ENCODE data around the gene SPOUT1.

The SPOUT1 gene

DNA sequence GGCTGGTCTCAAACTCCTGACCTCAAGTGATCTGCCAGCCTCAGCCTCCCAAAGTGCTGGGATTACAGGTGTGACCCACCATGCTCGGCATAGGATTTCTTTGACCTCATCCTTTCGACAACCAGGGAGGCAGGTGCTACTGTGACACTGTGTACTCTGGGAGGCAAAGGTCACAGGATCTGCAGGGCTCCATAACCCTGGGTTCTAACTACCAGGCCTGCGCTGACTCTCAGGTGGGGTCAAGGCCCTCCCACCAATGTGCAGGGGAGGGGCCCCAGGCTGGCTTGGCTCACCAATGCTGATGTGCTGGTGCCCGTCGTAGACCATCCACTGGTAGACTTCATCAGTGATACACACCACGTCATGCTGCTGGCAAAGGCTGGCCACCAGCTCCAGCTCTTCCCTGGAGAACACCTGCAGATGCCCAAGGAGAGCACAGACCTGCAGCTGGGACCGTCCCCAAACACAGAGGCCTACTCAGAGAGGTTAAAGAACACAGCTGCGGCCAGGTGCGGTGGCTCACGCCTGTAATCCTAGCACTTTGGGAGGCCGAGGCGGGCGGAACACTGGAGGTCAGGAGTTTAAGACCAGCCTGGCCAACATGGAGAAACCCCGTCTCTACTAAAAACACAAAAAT, 7.0 kb upstream of the SPOUT1 start:
- peak; percentile 1 for DNase-seq (ENCODE audit: low spot score)

- peak; percentile 1 for DNase-seq (ENCODE audit: low spot score)
Measured at GRCh38 chr9:128835246-128836210, 5.9 kb upstream of the SPOUT1 start.

- DNase-seq (ENCODE audit: low spot score), result no peak
Measured at GRCh38 chr9:128833696-128834095, 4.1 kb upstream of the SPOUT1 start.

DNA sequence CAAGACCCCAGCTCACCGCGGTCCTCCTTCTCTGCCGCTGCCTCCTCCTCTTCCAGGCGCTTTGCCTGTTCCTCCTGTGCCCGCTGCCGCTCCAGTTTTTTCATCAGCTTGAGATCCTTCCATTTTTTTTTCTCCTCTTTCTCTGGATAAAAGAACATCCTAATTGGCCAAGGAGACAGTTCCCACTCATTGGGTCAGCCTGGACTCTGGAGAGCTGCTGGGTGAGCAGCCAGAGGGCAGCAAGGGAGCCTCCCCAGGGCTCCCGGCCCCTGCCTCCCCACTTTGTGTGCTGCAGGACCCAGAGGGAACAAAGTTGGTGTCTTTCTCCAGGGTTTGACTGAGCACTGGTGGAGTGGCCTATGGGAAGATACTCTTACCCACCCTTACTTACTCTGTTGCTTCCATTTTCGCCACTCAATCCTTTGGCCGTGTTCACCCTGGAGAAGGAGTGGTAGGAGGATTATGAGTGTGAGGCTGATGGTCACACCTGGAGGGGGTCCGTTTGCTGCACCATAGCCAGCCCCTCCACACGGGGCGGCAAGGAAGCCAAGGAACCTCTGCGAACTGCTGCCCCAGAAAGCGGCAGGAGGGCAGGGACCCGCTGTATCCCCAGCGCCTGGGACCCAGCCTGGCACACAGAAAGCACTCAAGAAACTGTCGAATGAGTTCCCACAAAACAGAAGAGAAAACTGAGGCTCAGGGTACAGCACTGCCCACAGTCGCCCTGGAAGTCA, 708 bp downstream of the SPOUT1 start:
- no peak for DNase-seq (ENCODE audit: low spot score)

DNA sequence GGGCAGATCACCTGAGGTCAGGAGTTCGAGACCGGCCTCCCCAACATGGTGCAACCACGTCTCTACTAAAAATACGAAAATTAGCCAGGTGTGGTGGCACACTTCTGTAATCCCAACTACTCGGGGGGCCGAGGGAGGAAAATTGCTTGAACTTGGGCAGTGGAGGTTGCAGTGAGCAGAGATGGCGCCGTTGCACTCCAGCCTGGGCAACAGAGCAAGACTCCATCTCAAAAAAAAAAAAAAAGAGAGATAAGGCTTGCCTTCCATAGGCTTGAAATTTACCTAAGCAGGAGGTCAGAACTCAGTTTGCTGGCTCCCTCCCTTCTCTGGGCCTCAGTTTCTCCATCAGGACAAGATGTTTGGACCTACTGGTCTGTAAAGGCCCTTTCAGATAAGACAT, 1.3 kb downstream of the SPOUT1 start:
- no peak for DNase-seq (ENCODE audit: low spot score)

GRCh38 chr9:128825923-128826700, 3.5 kb downstream of the SPOUT1 start:
- DNase-seq (ENCODE audit: low spot score), result peak; percentile 59

DNA sequence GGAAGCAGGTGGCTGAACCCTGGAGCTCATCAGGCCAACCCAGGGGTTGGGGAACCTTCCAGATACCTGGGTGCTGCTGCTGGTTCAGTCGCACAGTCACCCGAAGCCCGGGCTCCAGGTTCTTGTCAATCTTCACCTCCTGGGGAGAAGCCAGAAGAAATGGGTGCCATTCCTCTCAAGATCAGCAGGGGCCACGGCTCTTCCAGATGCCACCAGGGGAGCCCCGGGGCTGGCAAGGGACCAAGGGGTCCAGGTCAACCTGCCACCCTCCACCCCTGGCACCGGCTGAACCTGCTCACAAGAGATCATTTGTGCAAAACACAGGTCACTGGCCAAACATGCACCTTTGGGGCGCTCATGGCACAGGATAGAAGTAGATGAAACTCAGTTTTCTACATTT, 4.7 kb downstream of the SPOUT1 start:
- DNase-seq (ENCODE audit: low spot score), result no peak

GRCh38 chr9:128823903-128824406, 5.6 kb downstream of the SPOUT1 start:
- no peak for DNase-seq (ENCODE audit: low spot score)

DNA sequence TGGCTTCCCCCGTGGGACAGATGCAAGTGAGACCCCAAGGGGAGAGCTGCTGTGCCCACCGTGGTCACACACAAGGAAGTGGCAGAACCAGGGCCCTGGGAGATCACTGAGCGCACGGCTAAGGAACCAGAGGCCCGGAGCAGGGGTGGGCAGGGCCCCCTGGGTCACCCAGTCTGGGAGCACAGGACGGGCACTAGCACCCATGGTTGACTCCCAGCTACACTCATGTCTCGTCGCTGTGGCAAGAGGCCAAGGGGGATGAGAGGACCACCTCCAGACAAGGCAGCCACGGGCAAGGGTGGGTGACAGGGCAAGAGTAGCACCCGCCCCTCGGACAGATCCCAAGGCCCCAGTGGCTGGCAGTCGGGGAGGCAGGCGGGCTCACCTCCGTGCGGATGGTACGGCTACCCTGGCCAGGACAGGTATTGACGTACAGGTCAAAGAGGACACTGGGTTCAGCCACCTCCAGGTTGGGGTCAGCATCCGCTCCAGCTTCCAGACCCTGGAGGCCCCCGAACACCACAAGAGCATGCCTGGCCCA, 6.2 kb downstream of the SPOUT1 start:
- DNase-seq (ENCODE audit: low spot score), result no peak

DNA sequence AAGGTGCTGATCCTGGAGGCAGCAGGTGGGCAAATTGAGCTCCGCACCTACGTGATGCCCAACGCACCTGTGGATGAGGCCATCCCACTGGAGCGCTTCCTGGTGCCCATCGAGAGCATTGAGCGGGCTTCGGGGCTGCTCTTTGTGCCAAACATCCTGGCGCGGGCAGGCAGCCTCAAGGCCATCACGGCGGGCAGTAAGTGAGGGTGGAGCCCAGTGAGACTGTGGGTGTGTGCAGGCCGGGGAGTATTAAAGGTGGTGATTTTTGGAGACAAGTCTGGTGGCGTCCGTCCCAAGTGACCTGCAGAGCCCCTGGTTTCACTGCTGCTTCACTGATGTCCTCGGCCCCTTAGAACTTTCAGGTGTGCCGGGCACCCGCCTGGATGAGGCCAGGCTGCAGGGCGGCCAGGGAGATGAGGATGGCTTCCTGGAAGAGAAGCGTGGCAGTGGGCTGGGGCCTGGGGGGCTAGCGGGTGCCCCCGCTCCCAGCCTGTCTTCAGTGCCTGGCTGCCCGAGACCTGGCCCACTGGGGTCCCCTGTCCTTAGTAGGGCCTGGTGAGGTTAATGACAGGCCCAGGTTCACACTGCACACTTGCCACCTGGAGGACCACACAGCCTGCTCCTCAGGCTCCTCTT, 7.1 kb downstream of the SPOUT1 start:
- DNase-seq (ENCODE audit: low spot score), result no peak

GRCh38 chr9:128821584-128822406, 7.8 kb downstream of the SPOUT1 start:
- DNase-seq (ENCODE audit: low spot score), result no peak

DNA sequence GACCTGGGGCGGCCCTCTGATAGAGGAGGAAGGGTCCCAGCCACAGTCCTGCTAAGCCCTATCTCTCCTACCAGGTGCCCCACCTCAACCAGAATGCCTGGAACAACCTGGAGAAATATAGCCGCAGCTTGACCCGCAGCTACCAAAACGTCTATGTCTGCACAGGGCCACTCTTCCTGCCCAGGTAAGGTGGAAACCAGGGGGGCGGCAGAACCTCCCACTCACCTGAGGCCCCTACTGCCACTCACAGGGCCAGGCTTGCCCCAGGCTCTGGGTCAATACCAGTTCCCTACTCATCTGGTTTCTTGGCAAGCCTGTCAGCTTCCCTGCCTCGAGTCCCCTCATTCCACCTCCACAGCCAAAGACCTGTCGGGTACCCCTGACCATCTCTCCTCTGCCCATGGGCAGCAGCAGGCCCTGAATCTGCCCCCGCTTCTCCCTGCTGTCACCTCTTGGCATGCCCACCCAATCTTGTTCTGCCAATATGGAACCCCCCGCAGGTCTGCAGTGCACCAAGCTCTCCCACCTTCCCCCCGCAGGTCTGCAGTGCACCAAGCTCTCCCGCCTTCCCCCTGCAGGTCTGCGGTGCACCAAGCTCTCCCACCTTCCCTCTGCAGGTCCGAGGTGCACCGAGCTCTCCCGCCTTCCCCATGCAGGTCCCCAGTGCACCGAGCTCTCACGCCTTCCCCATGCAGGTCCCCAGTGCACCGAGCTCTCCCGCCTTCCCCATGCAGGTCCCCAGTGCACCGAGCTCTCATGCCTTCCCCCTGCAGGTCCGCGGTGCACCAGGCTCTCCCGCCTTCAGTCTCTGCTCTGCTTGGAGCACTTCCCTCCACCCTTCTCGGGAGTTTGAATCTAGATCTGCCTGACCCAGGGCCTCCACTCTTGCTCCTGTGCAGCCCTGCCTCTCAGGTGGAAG, 8.7 kb downstream of the SPOUT1 start:
- no peak for DNase-seq (ENCODE audit: low spot score)

DNA sequence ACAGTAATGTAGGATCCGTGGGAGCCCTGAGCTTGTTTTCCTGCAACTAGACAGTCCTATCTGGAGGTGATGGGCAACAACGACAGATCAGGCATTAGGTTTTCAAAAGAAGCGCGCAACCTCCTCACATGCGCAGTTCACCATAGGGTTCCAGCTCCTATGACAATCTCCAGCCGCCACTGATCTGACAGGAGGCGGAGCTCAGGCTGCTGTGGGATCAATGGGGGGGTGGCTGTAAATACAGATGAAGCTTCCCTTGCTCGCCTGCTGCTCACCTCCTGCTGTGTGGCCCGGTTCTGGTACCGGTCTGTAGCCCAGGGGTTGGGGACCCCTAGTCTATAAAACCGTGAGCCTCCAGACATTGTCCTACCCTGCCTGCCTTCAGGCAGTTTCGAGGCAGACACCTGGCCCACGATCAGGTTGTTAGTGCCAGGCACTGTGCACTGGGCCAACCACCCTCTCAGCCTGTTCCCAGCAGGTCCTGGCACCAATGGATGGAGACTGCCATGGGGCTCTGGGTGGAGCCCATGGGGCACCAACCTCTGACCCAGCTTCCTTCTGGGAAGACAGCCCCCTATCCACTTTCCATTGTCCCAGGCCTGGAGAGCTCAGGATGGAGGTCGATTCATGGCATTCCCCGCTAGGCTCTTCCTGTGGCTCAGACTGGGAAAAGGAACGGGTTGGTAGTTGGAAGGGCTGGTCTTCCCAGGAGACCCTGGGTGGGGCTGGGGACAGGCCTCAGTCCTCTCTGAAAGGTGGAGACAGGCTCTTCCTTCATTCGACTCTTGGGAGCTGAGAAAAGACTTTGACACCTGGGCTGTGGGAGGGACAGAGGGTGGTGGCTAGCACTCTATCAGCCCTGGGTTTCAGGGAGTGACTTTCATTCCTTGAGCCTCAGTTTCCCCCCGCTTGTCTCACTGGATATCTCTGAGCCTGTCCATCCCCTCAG, 9.6 kb downstream of the SPOUT1 start:
- DNase-seq (ENCODE audit: low spot score), result no peak

GRCh38 chr9:128818839-128819715, 10.5 kb downstream of the SPOUT1 start:
- peak; percentile 74 for DNase-seq (ENCODE audit: low spot score)

GRCh38 chr9:128818099-128818838, 11.3 kb downstream of the SPOUT1 start, which contains the start of gene ENDOG:
ENDOG (plus strand) TSS chr9:128818500; CDS start chr9:128818685, 185 bp downstream.
- peak; percentile 99 for DNase-seq (ENCODE audit: low spot score)

DNA sequence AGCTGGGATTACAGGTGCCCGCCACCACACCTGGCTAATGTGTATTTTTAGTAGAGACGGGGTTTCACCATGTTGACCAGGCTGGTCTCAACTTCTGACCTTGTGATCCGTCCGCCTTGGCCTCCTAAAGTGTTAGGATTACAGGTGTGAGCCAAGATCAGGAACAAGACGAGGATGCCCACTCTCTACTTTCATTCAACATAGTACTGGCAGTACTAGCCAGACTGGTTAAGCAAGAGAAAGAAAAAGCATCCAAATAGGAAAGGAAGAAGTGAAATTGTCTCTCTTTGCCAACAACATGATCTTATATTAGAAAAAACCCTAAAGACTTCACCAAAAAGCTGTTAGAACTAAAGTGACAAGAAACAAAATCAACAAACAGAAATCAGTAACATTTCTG, 18.7 kb downstream of the SPOUT1 start:
- DNase-seq (ENCODE audit: low spot score), result no peak
